Uterus (tissue), 4 donors: ENCODE measurements around the gene SBF2. TPM values are rescaled to one million over a fixed set of nuclear protein-coding genes. Genes with fewer than 3 reads are reported as not detected.
A peak's percentile ranks its signal among the peaks of the same experiment; 100 is the strongest.

Experiments
- DNase-seq, 2 donors: peaks; one replicate each; pipeline ENCODE4 v3.0.0-alpha.2; 2019 to 2020
- H3K27ac ChIP-seq, 2 donors: fragments of 200-600 bp; sonication (generic); 1 replicate in 1 of 2; 2 replicates in 1 of 2; pipeline ENCODE4 v1.5.1; 2016 to 2018
- H3K27me3 ChIP-seq, 2 donors: fragments of 200-600 bp; sonication (generic); one replicate each; pipeline ENCODE4 v1.5.1; 2018 to 2019; ENCODE audit warnings: control low read depth in 1 of 2
- H3K36me3 ChIP-seq, 2 donors: fragments of 200-600 bp; sonication (generic); one replicate each; pipeline ENCODE4 v1.5.1; 2019; ENCODE audit warnings: control low read depth in 1 of 2
- H3K4me1 ChIP-seq, 2 donors: fragments of 200-600 bp; sonication (generic); one replicate each; pipeline ENCODE4 v1.5.1; 2018 to 2019; ENCODE audit warnings: control low read depth in 1 of 2
- H3K4me3 ChIP-seq, 2 donors: fragments of 200-600 bp; sonication (generic); 1 replicate in 1 of 2; 2 replicates in 1 of 2; pipeline ENCODE4 v1.5.1; 2018 to 2019; ENCODE audit warnings: mild to moderate bottlenecking in 1 of 2
- H3K9me3 ChIP-seq, 2 donors: fragments of 200-600 bp; sonication (generic); one replicate each; pipeline ENCODE4 v1.5.1; 2019; ENCODE audit warnings: control low read depth in 1 of 2
- CTCF ChIP-seq, 4 experiments: fragments of 200-600 bp in 2 of 4; fragments of 450-650 bp in 2 of 4; sonication (generic) in 2 of 4; IDR thresholded peaks; one replicate each; pipeline ENCODE4 v1.5.1; 2016 to 2019; ENCODE audit warnings: antibody characterized with exemption in 4 of 4, mild to moderate bottlenecking in 2 of 4, moderate library complexity in 1 of 4
- POLR2A ChIP-seq, 2 donors: fragments of 450-650 bp; IDR thresholded peaks; one replicate each; pipeline ENCODE4 v1.6.1; 2016; ENCODE audit warnings: antibody characterized with exemption in 2 of 2, mild to moderate bottlenecking in 1 of 2, moderate library complexity in 1 of 2
- intact Hi-C: fragments of 100-400 bp; cut with DNase I; formaldehyde crosslinking; loops from one replicate; pipeline ENCODE4 v1.15.1; 2023; ENCODE audit warnings: low total_unique reads
- total RNA-seq, 4 donors: library from RNA; depleted of rRNA in 3 of 4; stranded (reverse); fragments of >200 nt in 3 of 4; gene quantifications; one replicate each; pipeline versions ENCODE4 v1.1.0 to v1.2.4, GENCODE V29; 2014 to 2023
- donor health status: DM: yes; HTN: yes; CAD: no.

The SBF2 gene
- total RNA-seq, 4 donors from 2014 or later: 45.0 to 202 (median 98.0) TPM

GRCh38 chr11:10301656-10302358 lies 7.8 kb upstream of the SBF2 start:
- Histone ChIP-seq H3K36me3 (no peaks in the 10 kb centered on the region), H3K27me3 (no peaks in the 10 kb centered on the region), H3K4me3 (peak overlapping the region; percentile 53 to 90), H3K9me3 (no peaks in the 10 kb centered on the region), H3K4me1 (no peaks in the 10 kb centered on the region), H3K27ac (peak overlapping the region; percentile 84 to 95)
- TF ChIP-seq CTCF (IDR thresholded peaks at IDR 0.05): no peak
- no peak for TF ChIP-seq POLR2A (IDR thresholded peaks at IDR 0.05)
- no peak for DNase-seq
- intact Hi-C loops: loop anchor here (10.0 kb wide), 1 partner anchor 97 kb away; no protein-coding TSS in a partner anchor

GRCh38 chr11:10298342-10298741 lies 4.3 kb upstream of the SBF2 start:
- Histone ChIP-seq H3K27ac (no peak overlapping the region), H3K9me3 (no peaks in the 10 kb centered on the region), H3K27me3 (no peaks in the 10 kb centered on the region), H3K36me3 (no peaks in the 10 kb centered on the region), H3K4me3 (no peak overlapping the region), H3K4me1 (no peaks in the 10 kb centered on the region)
- DNase-seq: no peak
- intact Hi-C loops: no loop called here
- TF ChIP-seq POLR2A (IDR thresholded peaks at IDR 0.05) (no peak), CTCF (IDR thresholded peaks at IDR 0.05) (no peak)

GRCh38 chr11:10295064-10295901 lies 1.3 kb upstream of the SBF2 start:
- Histone ChIP-seq H3K27me3 (no peaks in the 10 kb centered on the region), H3K4me3 (peak overlapping the region; percentile 57 to 96), H3K27ac (peak overlapping the region; percentile 93 to 97), H3K9me3 (no peaks in the 10 kb centered on the region), H3K4me1 (peaks cover 0 to 4% of the 10 kb centered on the region in 2 donors), H3K36me3 (no peaks in the 10 kb centered on the region)
- no peak for DNase-seq
- intact Hi-C loops: no loop called here
- TF ChIP-seq POLR2A (IDR thresholded peaks at IDR 0.05) (no peak), CTCF (IDR thresholded peaks at IDR 0.05) (no peak)

- peak; percentile 66 to 67 for DNase-seq
- Histone ChIP-seq H3K27me3 (no peaks in the 10 kb centered on the region), H3K9me3 (no peaks in the 10 kb centered on the region), H3K36me3 (no peaks in the 10 kb centered on the region), H3K27ac (peak overlapping the region; percentile 93 to 97), H3K4me3 (peak overlapping the region; percentile 57 to 96), H3K4me1 (peaks cover 0 to 4% of the 10 kb centered on the region in 2 donors)
- TF ChIP-seq CTCF (IDR thresholded peaks at IDR 0.05) (no peak), POLR2A (IDR thresholded peaks at IDR 0.05) (no peak)
- intact Hi-C loops: no loop called here
Measured at GRCh38 chr11:10294290-10294953, 403 bp upstream of the SBF2 start.
